Measurements from ENCODE around the gene ALX4.

DNA sequence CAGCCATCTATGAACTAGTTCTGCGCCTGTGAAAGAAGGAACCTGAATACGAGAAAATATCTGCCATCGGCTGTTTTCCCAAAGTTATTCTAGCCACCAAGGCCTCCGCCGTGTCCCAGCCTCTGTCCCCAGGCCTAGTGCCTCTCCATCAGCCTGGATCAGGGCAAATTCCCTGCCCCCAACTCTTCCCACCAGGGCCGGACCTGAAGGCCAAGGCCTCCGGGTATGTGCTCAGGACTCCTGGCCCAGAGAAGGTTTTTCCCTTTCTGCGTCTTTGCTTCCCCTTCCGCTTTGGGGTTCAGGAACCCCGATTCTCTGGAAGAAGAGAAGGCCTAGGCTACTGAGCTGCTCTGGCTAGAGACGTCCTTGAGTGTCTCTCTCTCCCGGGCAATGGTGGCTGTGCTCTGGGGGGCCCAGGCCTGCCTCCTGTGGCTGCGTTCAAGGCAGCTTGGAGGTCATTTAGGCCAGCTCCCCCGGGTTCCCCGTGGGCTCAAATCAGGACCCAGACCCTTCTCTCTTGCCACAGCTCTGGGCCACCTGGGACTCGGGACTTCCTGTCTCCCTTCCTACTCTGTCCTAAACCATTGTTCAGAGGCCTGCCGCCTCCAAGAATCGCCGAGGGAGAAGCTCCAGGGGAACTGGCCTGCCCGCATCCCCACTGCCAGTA is 1.6 kb downstream of the ALX4 start:
- TF ChIP-seq, protein P1, sequence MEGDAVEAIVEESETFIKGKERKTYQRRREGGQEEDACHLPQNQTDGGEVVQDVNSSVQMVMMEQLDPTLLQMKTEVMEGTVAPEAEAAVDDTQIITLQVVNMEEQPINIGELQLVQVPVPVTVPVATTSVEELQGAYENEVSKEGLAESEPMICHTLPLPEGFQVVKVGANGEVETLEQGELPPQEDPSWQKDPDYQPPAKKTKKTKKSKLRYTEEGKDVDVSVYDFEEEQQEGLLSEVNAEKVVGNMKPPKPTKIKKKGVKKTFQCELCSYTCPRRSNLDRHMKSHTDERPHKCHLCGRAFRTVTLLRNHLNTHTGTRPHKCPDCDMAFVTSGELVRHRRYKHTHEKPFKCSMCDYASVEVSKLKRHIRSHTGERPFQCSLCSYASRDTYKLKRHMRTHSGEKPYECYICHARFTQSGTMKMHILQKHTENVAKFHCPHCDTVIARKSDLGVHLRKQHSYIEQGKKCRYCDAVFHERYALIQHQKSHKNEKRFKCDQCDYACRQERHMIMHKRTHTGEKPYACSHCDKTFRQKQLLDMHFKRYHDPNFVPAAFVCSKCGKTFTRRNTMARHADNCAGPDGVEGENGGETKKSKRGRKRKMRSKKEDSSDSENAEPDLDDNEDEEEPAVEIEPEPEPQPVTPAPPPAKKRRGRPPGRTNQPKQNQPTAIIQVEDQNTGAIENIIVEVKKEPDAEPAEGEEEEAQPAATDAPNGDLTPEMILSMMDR (IDR thresholded peaks at IDR 0.05) = no peak
- TF ChIP-seq POLR2A (IDR thresholded peaks at IDR 0.05) = no peak
